ENCODE measurements around the gene FNBP1. TPM values are rescaled to one million over a fixed set of nuclear protein-coding genes. Genes with fewer than 3 reads are reported as not detected.
"Not testable (repeated sequence)": the region's sequence is repeated elsewhere in the genome, so short reads cannot be mapped to it uniquely, and the experiment has no call there.

FNBP1 gene
- total and polyA plus RNA-seq, 10 of the 15 experiments (the other 5 are each of a cell fraction or from before 2014, with no cell fraction given), result 64.5 to 353 (median 179) TPM

- H4K20me1 ChIP-seq (ENCODE audit: control insufficient read depth, insufficient read depth); FAIRE-seq; in situ Hi-C loops (cut with MboI); H3K4me3 ChIP-seq; H3K9me3 ChIP-seq (replicated peaks; ENCODE audit: control insufficient read depth, insufficient read depth, low read length); BruUV-seq (replicated peaks); H2AFZ ChIP-seq (ENCODE audit: control insufficient read depth, low read depth, low read length); H3K27me3 ChIP-seq (replicated peaks in 1 of 2; ENCODE audit: control insufficient read depth in 2 of 2, insufficient read depth in 2 of 2, low read length in 1 of 2); DNase-seq (ENCODE audit: low read depth, low spot score); intact Hi-C loops (cut with micrococcal nuclease; ENCODE audit: unreplicated experiment): not testable (repeated sequence)
- peaks cover 98% of the 10 kb centered on the region for H3K79me2 ChIP-seq (ENCODE audit: control insufficient read depth, insufficient read depth, low read length)
- 79% methylated on average over 8 of the region's 8 CpGs for WGBS (ENCODE audit: insufficient coverage, insufficient replicate concordance, low lambda C conversion rate, missing lambda C conversion rate)
- peak overlapping the region; percentile 57 for H3K9ac ChIP-seq (ENCODE audit: control insufficient read depth, insufficient read depth, low read length)
- ChIA-PET RAD21 (ENCODE audit: unreplicated experiment) (interaction anchor here (0.6 to 17.1 kb wide), 13 partner anchors 9 to 183 kb away, joined by 3 to 418 read pairs (median 5); partner anchors contain the start of gene FNBP1), SMC1A (ENCODE audit: uncharacterized antibody, unreplicated experiment) (interaction anchor here (0.8 to 28.7 kb wide), 13 partner anchors 8 to 129 kb away, joined by 3 to 763 read pairs (median 5); no protein-coding TSS in a partner anchor), POLR2A (interaction anchor here (0.7 to 10.6 kb wide), 15 partner anchors 9 to 131 kb away, joined by 3 to 270 read pairs (median 10); no protein-coding TSS in a partner anchor), CTCF (interaction anchor here (1.0 to 3.1 kb wide), 7 partner anchors 12 to 28 kb away, joined by 3 to 12 read pairs (median 4); no protein-coding TSS in a partner anchor)
- ATAC-seq, result peak; percentile 4; the same call in 2 of the 3 replicates
- peaks cover 8 to 30% of the 10 kb centered on the region in 2 experiments for H3K36me3 ChIP-seq (ENCODE audit: control insufficient read depth in 2 of 2, insufficient read depth in 2 of 2, low read length in 1 of 2)
- peaks cover 85% of the 10 kb centered on the region for H3K4me1 ChIP-seq (ENCODE audit: control insufficient read depth, insufficient read depth, low read length)
- peak overlapping the region; percentile 57 for H3K4me2 ChIP-seq (ENCODE audit: control insufficient read depth, insufficient read depth)
- H3K27ac ChIP-seq (ENCODE audit: control insufficient read depth, insufficient read depth), result peak overlapping the region; percentile 83
- TF ChIP-seq, protein P1, sequence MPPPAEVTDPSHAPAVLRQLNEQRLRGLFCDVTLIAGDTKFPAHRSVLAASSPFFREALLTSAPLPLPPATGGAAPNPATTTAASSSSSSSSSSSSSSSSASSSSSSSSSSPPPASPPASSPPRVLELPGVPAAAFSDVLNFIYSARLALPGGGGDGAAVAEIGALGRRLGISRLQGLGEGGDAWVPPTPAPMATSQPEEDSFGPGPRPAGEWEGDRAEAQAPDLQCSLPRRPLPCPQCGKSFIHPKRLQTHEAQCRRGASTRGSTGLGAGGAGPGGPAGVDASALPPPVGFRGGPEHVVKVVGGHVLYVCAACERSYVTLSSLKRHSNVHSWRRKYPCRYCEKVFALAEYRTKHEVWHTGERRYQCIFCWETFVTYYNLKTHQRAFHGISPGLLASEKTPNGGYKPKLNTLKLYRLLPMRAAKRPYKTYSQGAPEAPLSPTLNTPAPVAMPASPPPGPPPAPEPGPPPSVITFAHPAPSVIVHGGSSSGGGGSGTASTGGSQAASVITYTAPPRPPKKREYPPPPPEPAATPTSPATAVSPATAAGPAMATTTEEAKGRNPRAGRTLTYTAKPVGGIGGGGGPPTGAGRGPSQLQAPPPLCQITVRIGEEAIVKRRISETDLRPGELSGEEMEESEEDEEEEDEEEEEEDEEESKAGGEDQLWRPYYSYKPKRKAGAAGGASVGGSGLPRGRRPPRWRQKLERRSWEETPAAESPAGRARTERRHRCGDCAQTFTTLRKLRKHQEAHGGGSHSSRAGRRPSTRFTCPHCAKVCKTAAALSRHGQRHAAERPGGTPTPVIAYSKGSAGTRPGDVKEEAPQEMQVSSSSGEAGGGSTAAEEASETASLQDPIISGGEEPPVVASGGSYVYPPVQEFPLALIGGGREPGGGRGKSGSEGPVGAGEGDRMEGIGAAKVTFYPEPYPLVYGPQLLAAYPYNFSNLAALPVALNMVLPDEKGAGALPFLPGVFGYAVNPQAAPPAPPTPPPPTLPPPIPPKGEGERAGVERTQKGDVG (CRISPR knock-in tag; IDR thresholded peaks at IDR 0.05), result 0 out of 2 replicates have a peak, but pooled peaks have one; percentile 65
- peak; percentile 77 for TF ChIP-seq ZNF384 (IDR thresholded peaks at IDR 0.05; ENCODE audit: borderline replicate concordance, low read depth, low read length)
- TF ChIP-seq, protein P2, sequence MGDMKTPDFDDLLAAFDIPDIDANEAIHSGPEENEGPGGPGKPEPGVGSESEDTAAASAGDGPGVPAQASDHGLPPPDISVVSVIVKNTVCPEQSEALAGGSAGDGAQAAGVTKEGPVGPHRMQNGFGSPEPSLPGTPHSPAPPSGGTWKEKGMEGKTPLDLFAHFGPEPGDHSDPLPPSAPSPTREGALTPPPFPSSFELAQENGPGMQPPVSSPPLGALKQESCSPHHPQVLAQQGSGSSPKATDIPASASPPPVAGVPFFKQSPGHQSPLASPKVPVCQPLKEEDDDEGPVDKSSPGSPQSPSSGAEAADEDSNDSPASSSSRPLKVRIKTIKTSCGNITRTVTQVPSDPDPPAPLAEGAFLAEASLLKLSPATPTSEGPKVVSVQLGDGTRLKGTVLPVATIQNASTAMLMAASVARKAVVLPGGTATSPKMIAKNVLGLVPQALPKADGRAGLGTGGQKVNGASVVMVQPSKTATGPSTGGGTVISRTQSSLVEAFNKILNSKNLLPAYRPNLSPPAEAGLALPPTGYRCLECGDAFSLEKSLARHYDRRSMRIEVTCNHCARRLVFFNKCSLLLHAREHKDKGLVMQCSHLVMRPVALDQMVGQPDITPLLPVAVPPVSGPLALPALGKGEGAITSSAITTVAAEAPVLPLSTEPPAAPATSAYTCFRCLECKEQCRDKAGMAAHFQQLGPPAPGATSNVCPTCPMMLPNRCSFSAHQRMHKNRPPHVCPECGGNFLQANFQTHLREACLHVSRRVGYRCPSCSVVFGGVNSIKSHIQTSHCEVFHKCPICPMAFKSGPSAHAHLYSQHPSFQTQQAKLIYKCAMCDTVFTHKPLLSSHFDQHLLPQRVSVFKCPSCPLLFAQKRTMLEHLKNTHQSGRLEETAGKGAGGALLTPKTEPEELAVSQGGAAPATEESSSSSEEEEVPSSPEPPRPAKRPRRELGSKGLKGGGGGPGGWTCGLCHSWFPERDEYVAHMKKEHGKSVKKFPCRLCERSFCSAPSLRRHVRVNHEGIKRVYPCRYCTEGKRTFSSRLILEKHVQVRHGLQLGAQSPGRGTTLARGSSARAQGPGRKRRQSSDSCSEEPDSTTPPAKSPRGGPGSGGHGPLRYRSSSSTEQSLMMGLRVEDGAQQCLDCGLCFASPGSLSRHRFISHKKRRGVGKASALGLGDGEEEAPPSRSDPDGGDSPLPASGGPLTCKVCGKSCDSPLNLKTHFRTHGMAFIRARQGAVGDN (IDR thresholded peaks at IDR 0.05), result peak; percentile 37; the same call in 1 of the 2 replicates
- TF ChIP-seq ZNF592 (IDR thresholded peaks at IDR 0.05), result peak; percentile 75
- peak; percentile 47; the same call in 1 of the 2 replicates for TF ChIP-seq PRDM15 (CRISPR knock-in tag; IDR thresholded peaks at IDR 0.05)
Observed at GRCh38 chr9:130017510-130017909, 25.5 kb downstream of the FNBP1 start.
